ENCODE measurements around the gene CLTB.
A peak's percentile ranks its signal among the peaks of the same experiment; 100 is the strongest.
"Not testable (repeated sequence)": the region's sequence is repeated elsewhere in the genome, so short reads cannot be mapped to it uniquely, and the experiment has no call there.

Gene CLTB

DNA sequence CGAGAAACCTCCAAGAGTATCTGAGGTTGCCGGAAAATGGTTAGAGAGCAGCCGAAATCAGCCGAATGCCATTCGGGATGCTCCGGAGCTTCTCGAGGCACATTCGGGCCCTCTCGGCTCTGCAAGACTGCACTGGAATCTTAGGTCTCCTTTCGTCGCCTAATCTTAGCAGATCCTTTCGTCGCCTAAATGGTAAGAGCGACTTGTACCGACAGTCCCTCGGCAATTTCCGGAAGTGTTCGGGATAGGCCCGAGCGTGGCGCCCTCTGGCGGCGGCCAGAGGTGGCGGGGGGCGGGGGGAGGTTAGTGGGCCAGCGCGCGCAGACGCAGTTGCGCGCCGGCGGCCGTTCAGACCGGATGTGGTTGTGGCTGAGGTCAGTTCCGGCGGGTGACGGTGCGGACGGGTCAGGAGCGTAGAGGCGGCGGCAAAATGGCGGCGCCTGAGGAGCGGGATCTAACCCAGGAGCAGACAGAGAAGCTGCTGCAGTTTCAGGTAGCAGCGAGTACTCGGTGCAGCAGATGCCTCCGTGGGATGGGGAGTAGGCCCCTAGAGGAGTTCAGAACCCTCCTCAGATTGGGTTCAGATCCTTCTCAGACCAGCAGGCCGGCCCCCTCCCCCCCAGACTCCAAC, 31.8 kb upstream of the CLTB start, which contains the start of gene FAF2:
TSS of gene FAF2 (plus strand) at position 408 of the 631 bp plus-strand sequence. CDS start at position 431, 23 bp downstream.
- H3K4me3 ChIP-seq (ENCODE audit: low read depth, low read length) = peak within 1 kb of the TSS; percentile 99
- TF ChIP-seq, protein P1, sequence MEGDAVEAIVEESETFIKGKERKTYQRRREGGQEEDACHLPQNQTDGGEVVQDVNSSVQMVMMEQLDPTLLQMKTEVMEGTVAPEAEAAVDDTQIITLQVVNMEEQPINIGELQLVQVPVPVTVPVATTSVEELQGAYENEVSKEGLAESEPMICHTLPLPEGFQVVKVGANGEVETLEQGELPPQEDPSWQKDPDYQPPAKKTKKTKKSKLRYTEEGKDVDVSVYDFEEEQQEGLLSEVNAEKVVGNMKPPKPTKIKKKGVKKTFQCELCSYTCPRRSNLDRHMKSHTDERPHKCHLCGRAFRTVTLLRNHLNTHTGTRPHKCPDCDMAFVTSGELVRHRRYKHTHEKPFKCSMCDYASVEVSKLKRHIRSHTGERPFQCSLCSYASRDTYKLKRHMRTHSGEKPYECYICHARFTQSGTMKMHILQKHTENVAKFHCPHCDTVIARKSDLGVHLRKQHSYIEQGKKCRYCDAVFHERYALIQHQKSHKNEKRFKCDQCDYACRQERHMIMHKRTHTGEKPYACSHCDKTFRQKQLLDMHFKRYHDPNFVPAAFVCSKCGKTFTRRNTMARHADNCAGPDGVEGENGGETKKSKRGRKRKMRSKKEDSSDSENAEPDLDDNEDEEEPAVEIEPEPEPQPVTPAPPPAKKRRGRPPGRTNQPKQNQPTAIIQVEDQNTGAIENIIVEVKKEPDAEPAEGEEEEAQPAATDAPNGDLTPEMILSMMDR (conservative IDR thresholded peaks at IDR 0.05; ENCODE audit: low read depth, low read length) = peak; percentile 77
- peak; percentile 100 for DNase-seq (ENCODE audit: low read depth)

DNA sequence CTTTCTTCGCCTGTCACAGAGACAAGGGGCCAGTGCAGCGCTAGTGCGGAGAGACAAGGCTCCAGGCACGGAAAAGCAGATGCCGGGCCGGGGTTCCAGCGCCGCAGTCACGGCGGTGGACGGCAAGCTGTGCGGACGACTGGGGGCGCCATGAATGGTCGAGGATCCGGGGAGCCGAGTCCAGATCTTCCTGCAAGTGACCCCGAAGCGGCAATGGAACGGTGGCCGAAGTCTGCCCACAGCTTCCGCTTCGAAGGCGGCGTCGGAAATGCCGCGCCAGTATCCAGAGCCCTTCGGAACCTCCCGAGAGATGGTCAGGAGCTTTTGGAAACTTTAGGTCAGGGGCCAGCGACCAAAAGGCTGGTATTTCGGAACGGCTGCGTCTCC, 31.2 kb upstream of the CLTB start:
- peak overlapping the region; percentile 85 for H3K4me3 ChIP-seq (ENCODE audit: low read depth, low read length)
- no peak for DNase-seq (ENCODE audit: low read depth)
- TF ChIP-seq, protein P1 (conservative IDR thresholded peaks at IDR 0.05; ENCODE audit: low read depth, low read length) = peak; percentile 20

DNA sequence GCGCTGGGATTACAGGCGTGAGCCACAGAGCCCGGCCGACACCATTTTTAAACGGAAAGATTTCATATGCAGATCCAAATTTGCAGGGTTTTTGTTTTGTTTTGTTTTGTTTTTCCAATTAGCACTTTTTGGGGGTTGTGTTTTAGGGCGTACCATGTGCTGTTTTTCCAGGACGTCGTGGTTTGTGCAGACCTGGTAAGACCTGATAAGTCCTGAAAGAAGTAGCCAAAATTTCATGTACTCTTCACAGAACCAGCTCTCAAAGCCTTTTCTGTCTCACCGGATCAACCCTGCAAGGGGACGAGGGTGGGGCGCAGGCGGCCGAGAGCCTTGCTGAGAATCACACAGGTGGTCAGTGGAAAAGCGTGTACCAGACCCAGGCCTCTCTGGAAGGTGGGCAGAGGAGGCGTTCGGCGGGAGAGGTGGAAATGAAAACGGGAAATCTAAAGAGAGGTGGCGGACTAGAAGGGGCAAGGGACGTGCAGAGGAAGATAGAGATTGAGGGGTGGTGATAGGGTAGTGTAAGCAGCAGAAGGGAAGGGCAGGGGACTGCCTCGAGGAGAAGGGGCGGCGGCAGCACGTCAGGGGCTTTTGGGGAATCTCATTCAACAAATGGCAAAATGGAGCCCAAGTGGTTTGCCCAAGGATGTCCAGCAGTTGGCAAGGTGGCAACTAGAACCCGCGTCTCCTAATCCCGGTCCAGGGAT, 30.7 kb upstream of the CLTB start:
- DNase-seq (ENCODE audit: low read depth) = no peak
- H3K4me3 ChIP-seq (ENCODE audit: low read depth, low read length) = peak overlapping the region; percentile 85
- TF ChIP-seq, protein P1 (conservative IDR thresholded peaks at IDR 0.05; ENCODE audit: low read depth, low read length) = no peak

DNA sequence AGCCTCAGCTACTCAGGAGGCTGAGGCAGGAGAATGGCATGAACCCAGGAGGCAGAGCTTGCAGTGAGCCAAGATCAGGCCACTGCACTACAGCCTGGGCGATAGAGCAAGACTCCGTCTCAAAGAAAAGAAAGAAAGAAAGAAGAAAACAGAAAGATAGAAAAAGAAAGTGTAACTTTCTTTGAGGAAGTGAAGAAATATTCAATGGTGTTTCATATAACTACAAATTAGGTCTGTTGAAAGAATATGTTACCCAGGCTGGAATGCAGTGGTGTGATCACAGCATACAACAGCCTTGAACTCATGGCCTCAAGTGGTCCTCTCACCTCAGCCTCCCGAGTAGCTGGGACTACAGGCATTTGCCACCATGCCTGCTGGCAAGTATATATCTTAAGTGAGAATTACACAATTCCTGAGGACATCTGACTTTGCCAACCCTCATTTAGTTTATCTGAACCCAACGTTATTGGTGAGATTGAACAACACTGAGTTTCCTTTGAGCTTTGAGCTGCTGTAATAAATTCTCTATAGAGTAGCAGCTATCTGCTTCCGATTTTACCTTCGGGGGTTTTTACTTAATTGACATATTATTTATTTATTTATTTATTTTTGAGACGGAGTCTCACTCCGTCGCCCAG, 29.8 kb upstream of the CLTB start:
- TF ChIP-seq, protein P1 (conservative IDR thresholded peaks at IDR 0.05; ENCODE audit: low read depth, low read length) = no peak
- H3K4me3 ChIP-seq (ENCODE audit: low read depth, low read length) = no peak overlapping the region
- no peak for DNase-seq (ENCODE audit: low read depth)

DNA sequence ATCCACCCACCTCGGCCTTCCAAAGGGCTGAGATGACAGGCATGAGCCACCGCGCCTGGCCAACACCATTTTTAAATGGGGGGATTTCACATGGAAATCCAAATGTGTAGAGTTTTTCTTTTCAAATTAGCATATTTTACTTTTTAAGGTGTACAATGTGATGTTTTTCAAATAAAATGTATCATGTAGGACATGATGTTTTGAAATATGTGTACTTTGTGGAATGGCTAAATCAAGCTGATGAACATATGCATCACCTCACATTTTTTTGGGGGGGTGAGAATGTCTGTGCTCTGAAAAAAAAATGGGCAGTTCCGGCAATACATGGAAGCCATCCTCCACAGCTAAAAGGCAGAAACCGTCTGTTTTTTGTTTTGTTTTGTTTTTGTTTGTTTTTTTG, 28.4 kb upstream of the CLTB start:
- H3K4me3 ChIP-seq (ENCODE audit: low read depth, low read length) = no peak overlapping the region
- TF ChIP-seq, protein P1 (conservative IDR thresholded peaks at IDR 0.05; ENCODE audit: low read depth, low read length) = no peak

DNA sequence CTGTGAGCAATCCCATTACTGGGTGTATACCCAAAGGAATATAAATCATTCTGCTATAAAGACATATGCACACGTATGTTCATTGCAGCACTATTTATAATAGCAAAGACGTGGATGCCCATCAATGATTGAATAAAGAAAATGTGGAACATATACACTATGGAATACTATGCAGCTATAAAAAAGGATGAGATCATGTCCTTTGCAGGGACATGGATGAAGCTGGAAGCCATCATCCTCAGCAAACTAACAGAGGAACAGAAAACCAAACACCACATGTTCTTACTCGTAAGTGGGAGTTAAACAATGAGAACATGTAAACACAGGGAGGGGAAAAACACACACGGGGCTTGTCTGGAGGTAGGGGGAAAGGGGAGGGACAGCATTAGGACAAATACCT, 26.6 kb upstream of the CLTB start:
- not testable (repeated sequence) for H3K4me3 ChIP-seq (ENCODE audit: low read depth, low read length); DNase-seq (ENCODE audit: low read depth)

More for the DNA sequence above, 28.4 kb upstream of the CLTB start:
- no peak for DNase-seq (ENCODE audit: low read depth)

DNA sequence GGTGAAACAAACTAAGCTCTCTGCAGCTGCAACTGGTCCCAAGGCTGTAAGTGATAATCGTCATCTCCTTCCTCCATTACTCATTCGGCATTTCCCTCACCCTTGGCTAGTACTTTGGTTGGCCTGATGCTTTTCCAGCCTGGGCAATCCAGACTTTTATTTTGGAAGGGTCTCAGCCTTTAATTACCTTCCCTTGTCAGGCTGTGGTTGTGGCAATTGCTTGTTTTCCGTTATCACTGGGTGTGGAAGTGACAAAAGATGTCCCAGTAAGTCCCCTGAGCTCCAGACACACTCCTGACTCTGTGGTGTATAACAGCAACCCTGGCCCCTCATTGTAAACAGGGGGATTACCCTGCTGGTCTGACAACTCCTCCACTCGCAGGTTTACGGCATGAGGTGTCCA, 25.6 kb upstream of the CLTB start:
- TF ChIP-seq, protein P1 (conservative IDR thresholded peaks at IDR 0.05; ENCODE audit: low read depth, low read length) = no peak
- peak; percentile 41 for DNase-seq (ENCODE audit: low read depth)
- H3K4me3 ChIP-seq (ENCODE audit: low read depth, low read length) = no peak overlapping the region

Data from choroid plexus epithelial cell (primary cell).